CD4-positive, CD25-positive, alpha-beta regulatory T cell (primary cell): Measurements from ENCODE around the gene EXO5. TPM values are rescaled to one million over a fixed set of nuclear protein-coding genes. Genes with fewer than 3 reads are reported as not detected.
"Not testable (repeated sequence)": the region's sequence is repeated elsewhere in the genome, so short reads cannot be mapped to it uniquely, and the experiment has no call there.

Source experiments
- ATAC-seq, 2 donors: fragments of 150-1000 bp; cut with Tn5 transposase; one replicate each; pipeline ENCODE4 v1.10.0; 2021; ENCODE audit warnings: low read depth in 2 of 2, moderate number of reproducible peaks in 2 of 2, moderate library complexity in 1 of 2
- DNase-seq, 3 donors: peaks; one replicate each; pipeline versions ENCODE4 v3.0.0 to v3.0.0-alpha.2; 2012 to 2022; ENCODE audit warnings: mixed read lengths in 1 of 3
- H3K27ac ChIP-seq: one replicate; pipeline ENCODE4 v1.7.0; 2013; ENCODE audit warnings: mild to moderate bottlenecking, low read length; ENCODE audit not compliant: insufficient read depth, poor library complexity, severe bottlenecking
- H3K27me3 ChIP-seq: one replicate; pipeline ENCODE4 v1.7.0; 2013; ENCODE audit warnings: low read length; ENCODE audit not compliant: control insufficient read depth, insufficient read depth
- H3K36me3 ChIP-seq: one replicate; pipeline ENCODE4 v1.7.0; 2013; ENCODE audit warnings: mild to moderate bottlenecking, low read length, moderate library complexity; ENCODE audit not compliant: control insufficient read depth, insufficient read depth
- H3K4me1 ChIP-seq: 2 replicates; pipeline ENCODE4 v1.7.0; 2013; ENCODE audit warnings: mild to moderate bottlenecking, low read length; ENCODE audit not compliant: insufficient read depth, control insufficient read depth, poor library complexity, severe bottlenecking
- H3K4me3 ChIP-seq: one replicate; pipeline ENCODE4 v1.7.0; 2013; ENCODE audit warnings: low read depth, mild to moderate bottlenecking, low read length, moderate library complexity
- H3K9me3 ChIP-seq, 2 experiments: 1 replicate in 1 of 2; 2 replicates in 1 of 2; pipeline ENCODE4 v1.7.0; 2013; ENCODE audit warnings: low read length in 2 of 2, mild to moderate bottlenecking in 1 of 2, moderate library complexity in 1 of 2; ENCODE audit not compliant: control insufficient read depth in 2 of 2
- H3K27ac Mint-ChIP-seq, 3 donors: one replicate each; pipeline ENCODE4 v1.8.0; 2020 to 2022; ENCODE audit warnings: mild to moderate bottlenecking in 3 of 3, mixed read lengths in 3 of 3, moderate library complexity in 2 of 3
- H3K27me3 Mint-ChIP-seq: one replicate; pipeline ENCODE4 v1.8.0; 2022; ENCODE audit warnings: mild to moderate bottlenecking, mixed read lengths
- H3K36me3 Mint-ChIP-seq: one replicate; pipeline ENCODE4 v1.8.0; 2020; ENCODE audit warnings: mixed read lengths
- H3K4me1 Mint-ChIP-seq, 4 donors: one replicate each; pipeline ENCODE4 v1.8.0; 2020 to 2022; ENCODE audit warnings: mixed read lengths in 4 of 4, mild to moderate bottlenecking in 1 of 4
- H3K4me3 Mint-ChIP-seq, 4 donors: one replicate each; pipeline ENCODE4 v1.8.0; 2020 to 2022; ENCODE audit warnings: mild to moderate bottlenecking in 4 of 4, mixed read lengths in 4 of 4, moderate library complexity in 3 of 4
- H3K9me3 Mint-ChIP-seq, 7 donors: one replicate each; pipeline ENCODE4 v1.8.0; 2020 to 2022; ENCODE audit warnings: mixed read lengths in 7 of 7, mild to moderate bottlenecking in 3 of 7, moderate library complexity in 2 of 7
- polyA plus RNA-seq, 4 donors: library from polyadenylated mRNA; unstranded; fragments of 300-500 nt; fragmentation: Illumina TruSeq; gene quantifications; one replicate each; pipeline ENCODE4 v1.2.3, GENCODE V29; 2021
- total RNA-seq: library from RNA; stranded (reverse); gene quantifications from one replicate; pipeline ENCODE4 v1.2.3, GENCODE V29; 2022

Gene EXO5
- total and polyA plus RNA-seq, 5 donors from 2014 or later: 4.0 to 8.7 (median 7.4) TPM

DNA sequence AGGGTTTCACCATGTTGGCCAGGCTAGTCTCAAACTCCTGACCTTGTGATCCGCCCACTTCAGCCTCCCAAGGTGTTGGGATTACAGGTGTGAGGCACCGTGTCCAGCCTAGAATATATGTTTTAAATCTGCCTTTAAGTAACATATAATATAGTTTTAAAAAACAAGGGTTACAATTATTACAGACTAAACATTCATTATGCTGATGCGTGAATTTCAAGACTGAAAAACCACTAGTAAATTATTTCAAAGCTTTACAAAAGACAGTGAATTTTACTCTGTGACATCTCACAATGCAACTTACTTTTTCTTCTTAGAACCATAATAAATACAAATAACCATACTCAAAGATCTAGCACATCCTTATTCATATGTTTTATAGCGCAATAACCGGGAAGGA is 47.6 kb downstream of the EXO5 start:
- H3K4me3 ChIP-seq: no peak overlapping the region
- Mint-ChIP-seq H3K36me3 (no peaks in the 10 kb centered on the region), H3K9me3 (peaks cover 0 to 7% (median 0%) of the 10 kb centered on the region in 7 donors), H3K27me3 (peaks cover 10% of the 10 kb centered on the region), H3K4me3 (no peak overlapping the region), H3K4me1 (peaks cover 0 to 5% (median 0%) of the 10 kb centered on the region in 4 donors), H3K27ac (no peak overlapping the region)
- H3K27ac ChIP-seq: no peak overlapping the region
- no peaks in the 10 kb centered on the region for H3K36me3 ChIP-seq
- no peaks in the 10 kb centered on the region for H3K4me1 ChIP-seq
- DNase-seq (no peak), ATAC-seq (no peak)
- H3K9me3 ChIP-seq: no peaks in the 10 kb centered on the region
- H3K27me3 ChIP-seq: no peaks in the 10 kb centered on the region

DNA sequence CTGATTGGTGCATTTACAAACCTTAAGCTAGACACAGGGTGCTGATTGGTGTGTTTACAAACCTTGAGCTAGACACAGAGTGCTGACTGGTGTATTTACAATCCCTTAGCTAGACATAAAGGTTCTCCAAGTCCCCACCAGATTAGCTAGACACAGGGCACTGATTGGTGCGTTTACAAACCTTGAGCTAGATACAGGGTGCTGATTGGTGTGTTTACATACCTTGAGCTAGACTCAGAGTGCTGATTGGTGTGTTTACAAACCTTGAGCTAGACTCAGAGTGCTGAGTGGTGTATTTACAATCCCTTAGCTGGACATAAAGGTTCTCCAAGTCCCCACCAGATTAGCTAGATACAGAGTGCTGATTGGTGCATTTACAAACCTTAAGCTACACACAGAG is 49.7 kb downstream of the EXO5 start:
- not testable (repeated sequence) for H3K4me3 ChIP-seq, H3K9me3 ChIP-seq, H3K36me3 ChIP-seq, H3K4me1 ChIP-seq, H3K27ac ChIP-seq, H3K9me3 Mint-ChIP-seq, DNase-seq, H3K27ac Mint-ChIP-seq, ATAC-seq, H3K4me1 Mint-ChIP-seq, H3K27me3 ChIP-seq, H3K4me3 Mint-ChIP-seq, H3K36me3 Mint-ChIP-seq
- peaks cover 17% of the 10 kb centered on the region for H3K27me3 Mint-ChIP-seq

DNA sequence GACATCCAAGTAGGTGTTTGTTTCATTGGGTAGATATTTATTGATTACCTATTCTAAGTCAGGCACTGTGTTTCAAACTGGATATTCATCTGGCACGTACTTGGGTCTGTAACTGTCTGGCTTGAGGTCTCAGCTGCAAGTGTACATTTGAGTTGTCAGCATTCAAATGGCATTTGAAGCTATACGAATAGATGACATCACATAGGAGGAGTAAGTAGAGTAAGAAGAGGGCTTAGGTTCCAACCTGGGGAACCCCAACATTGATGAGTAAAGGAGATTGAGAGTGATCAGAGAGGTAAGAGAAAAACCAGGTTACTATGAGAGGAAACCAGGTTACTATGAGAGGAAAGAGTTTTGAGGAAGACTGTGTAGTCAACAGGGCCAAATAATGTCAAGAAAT is 53.6 kb downstream of the EXO5 start:
- DNase-seq (no peak), ATAC-seq (no peak)
- Mint-ChIP-seq H3K36me3 (peaks cover 4% of the 10 kb centered on the region), H3K9me3 (peaks cover 0 to 10% (median 5%) of the 10 kb centered on the region in 7 donors), H3K27ac (no peak overlapping the region), H3K4me3 (no peak overlapping the region), H3K27me3 (peaks cover 24% of the 10 kb centered on the region), H3K4me1 (peaks cover 0 to 5% (median 0%) of the 10 kb centered on the region in 4 donors)
- no peaks in the 10 kb centered on the region for H3K9me3 ChIP-seq
- H3K36me3 ChIP-seq: no peaks in the 10 kb centered on the region
- no peak overlapping the region for H3K27ac ChIP-seq
- peaks cover 3% of the 10 kb centered on the region for H3K27me3 ChIP-seq
- no peaks in the 10 kb centered on the region for H3K4me1 ChIP-seq
- H3K4me3 ChIP-seq: no peak overlapping the region

DNA sequence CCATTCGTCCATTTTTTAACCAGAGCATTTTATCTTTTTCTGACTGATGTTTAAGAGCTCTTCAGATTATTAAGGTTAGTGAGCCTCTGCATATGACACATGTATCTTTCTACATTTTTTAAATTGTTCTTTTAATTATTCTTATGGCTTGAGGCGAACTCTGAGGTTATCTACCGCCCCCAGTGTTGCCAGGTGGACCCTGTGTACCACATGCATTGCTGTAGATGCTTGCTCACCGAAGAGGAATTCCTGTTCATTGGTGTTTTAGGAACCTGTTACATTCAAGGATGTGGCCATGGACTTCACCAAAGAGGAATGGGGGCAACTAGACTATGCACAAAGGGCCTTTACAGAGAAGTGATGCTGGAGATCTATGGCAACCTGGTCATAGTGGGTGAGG is 54.7 kb downstream of the EXO5 start:
- no peaks in the 10 kb centered on the region for H3K36me3 ChIP-seq
- no peak for DNase-seq
- Mint-ChIP-seq H3K36me3 (peaks cover 4% of the 10 kb centered on the region), H3K4me1 (peaks cover 0 to 5% (median 0%) of the 10 kb centered on the region in 4 donors), H3K9me3 (peaks cover 0 to 10% (median 5%) of the 10 kb centered on the region in 7 donors), H3K27ac (no peak overlapping the region), H3K4me3 (no peak overlapping the region), H3K27me3 (peaks cover 29% of the 10 kb centered on the region)
- H3K4me1 ChIP-seq: no peaks in the 10 kb centered on the region
- H3K27ac ChIP-seq: no peak overlapping the region
- no peaks in the 10 kb centered on the region for H3K9me3 ChIP-seq
- H3K4me3 ChIP-seq: no peak overlapping the region
- peaks cover 3% of the 10 kb centered on the region for H3K27me3 ChIP-seq
- ATAC-seq: no peak

DNA sequence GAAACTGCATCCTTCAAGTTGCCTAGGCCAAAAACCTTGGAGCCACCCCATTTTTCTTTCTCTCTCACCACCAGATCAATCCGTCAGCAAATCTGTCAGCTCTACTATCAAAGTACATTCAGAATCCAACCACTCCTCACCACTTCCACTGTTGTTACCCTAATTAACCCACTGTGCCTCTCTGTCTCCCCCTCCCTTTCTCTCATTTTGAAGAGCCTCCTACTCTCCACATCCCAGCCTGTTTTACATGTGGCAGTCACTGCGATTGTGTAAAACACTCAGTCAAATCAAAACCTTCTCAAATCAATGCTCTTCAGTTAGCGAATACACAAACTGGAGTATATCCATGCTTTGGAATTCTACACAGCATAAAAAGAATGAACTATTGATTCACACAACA is 55.9 kb downstream of the EXO5 start:
- no peaks in the 10 kb centered on the region for H3K4me1 ChIP-seq
- DNase-seq: no peak
- no peaks in the 10 kb centered on the region for H3K36me3 ChIP-seq
- H3K4me3 ChIP-seq: no peak overlapping the region
- H3K9me3 ChIP-seq: no peaks in the 10 kb centered on the region
- H3K36me3 Mint-ChIP-seq: peaks cover 4% of the 10 kb centered on the region
- H3K4me3 Mint-ChIP-seq: no peak overlapping the region
- H3K9me3 Mint-ChIP-seq: peaks cover 0 to 10% (median 5%) of the 10 kb centered on the region in 7 donors
- H3K27ac Mint-ChIP-seq: no peak overlapping the region
- peaks cover 0 to 5% (median 0%) of the 10 kb centered on the region in 4 donors for H3K4me1 Mint-ChIP-seq
- H3K27ac ChIP-seq: no peak overlapping the region
- peaks cover 3% of the 10 kb centered on the region for H3K27me3 ChIP-seq
- no peak for ATAC-seq
- peaks cover 29% of the 10 kb centered on the region for H3K27me3 Mint-ChIP-seq

DNA sequence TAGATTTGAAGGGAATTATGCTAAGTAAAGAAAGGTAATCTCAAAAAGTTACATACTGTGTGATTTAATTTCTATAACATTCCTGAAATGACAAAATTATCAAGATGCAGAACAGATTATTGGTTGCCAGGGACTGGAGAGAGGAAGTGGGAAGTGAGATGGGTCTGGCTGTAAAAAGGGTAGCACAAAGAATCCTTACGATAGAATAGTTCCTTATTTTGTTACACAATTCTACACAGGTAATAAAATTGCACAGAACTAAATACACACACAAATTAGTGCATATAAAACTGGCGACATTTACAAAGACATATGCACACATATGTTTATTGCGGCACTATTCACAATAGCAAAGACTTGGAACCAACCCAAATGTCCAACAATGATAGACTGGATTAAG is 56.3 kb downstream of the EXO5 start:
- Mint-ChIP-seq H3K27me3 (peaks cover 29% of the 10 kb centered on the region), H3K4me3 (no peak overlapping the region), H3K4me1 (peaks cover 0 to 5% (median 0%) of the 10 kb centered on the region in 4 donors), H3K9me3 (peaks cover 0 to 10% (median 3%) of the 10 kb centered on the region in 7 donors), H3K27ac (no peak overlapping the region), H3K36me3 (peaks cover 4% of the 10 kb centered on the region)
- DNase-seq (no peak), ATAC-seq (no peak)
- Histone ChIP-seq H3K4me3 (no peak overlapping the region), H3K27ac (no peak overlapping the region), H3K9me3 (no peaks in the 10 kb centered on the region), H3K4me1 (no peaks in the 10 kb centered on the region), H3K27me3 (peaks cover 3% of the 10 kb centered on the region), H3K36me3 (no peaks in the 10 kb centered on the region)

Other genes starting within 250 kb of the EXO5 start
- 2.9 TPM for gene COL9A2, start 191.5 kb upstream of the EXO5 start, total RNA-seq
- 1 to 10 TPM in 1 of 4 donors, under 1 TPM in 3; 0.26 to 1.5 (median 0.50) TPM for gene COL9A2, start 191.5 kb upstream of the EXO5 start, polyA plus RNA-seq
- 341 TPM for gene SMAP2, start 135.0 kb upstream of the EXO5 start, total RNA-seq
- 100 to 1,000 TPM; 297 to 472 (median 407) TPM for gene SMAP2, start 135.0 kb upstream of the EXO5 start, polyA plus RNA-seq
- gene ZFP69B, start 58.3 kb upstream of the EXO5 start, total RNA-seq: 2.1 TPM
- 1 to 10 TPM; 1.3 to 2.6 (median 1.8) TPM for gene ZFP69B, start 58.3 kb upstream of the EXO5 start, polyA plus RNA-seq
- 3.3 TPM for gene ZFP69, start 31.5 kb upstream of the EXO5 start, total RNA-seq
- gene ZFP69, start 31.5 kb upstream of the EXO5 start, polyA plus RNA-seq: 1 to 10 TPM; 3.7 to 6.9 (median 4.2) TPM
- 5.3 TPM for gene ZNF684, start 22.9 kb downstream of the EXO5 start, total RNA-seq
- gene ZNF684, start 22.9 kb downstream of the EXO5 start, polyA plus RNA-seq: 1 to 10 TPM; 5.3 to 6.0 (median 5.7) TPM
- gene RIMS3, start 156.9 kb downstream of the EXO5 start, total RNA-seq: 3.8 TPM
- gene RIMS3, start 156.9 kb downstream of the EXO5 start, polyA plus RNA-seq: 1 to 10 TPM; 1.0 to 3.3 (median 1.6) TPM
- 61.1 TPM for gene NFYC, start 182.9 kb downstream of the EXO5 start, total RNA-seq
- 10 to 100 TPM; 51.2 to 59.0 (median 56.1) TPM for gene NFYC, start 182.9 kb downstream of the EXO5 start, polyA plus RNA-seq